Activated CD4-positive, alpha-beta T cell treated with anti-CD3 and anti-CD28 coated beads for 36 hours (primary cell): ENCODE data around the gene CHRNA9. TPM values are rescaled to one million over a fixed set of nuclear protein-coding genes. Genes with fewer than 3 reads are reported as not detected.
"Not testable (repeated sequence)": the region's sequence is repeated elsewhere in the genome, so short reads cannot be mapped to it uniquely, and the experiment has no call there.

Experiments used
- ATAC-seq: fragments of 200-7000 bp; cut with Tn5 transposase; one replicate; pipeline ENCODE4 v1.10.0; 2021; ENCODE audit warnings: mild to moderate bottlenecking, moderate library complexity
- CTCF ChIA-PET: fragments of 350-600 bp; sonication (Branson Sonifier 250); formaldehyde crosslinking; loops from one replicate; lab custom pipeline; 2021; ENCODE audit warnings: antibody characterized with exemption; lab: Charles Lee
- POLR2A ChIA-PET: fragments of 350-600 bp; sonication (Branson Sonifier 250); formaldehyde crosslinking; loops from one replicate; lab custom pipeline; 2021; ENCODE audit warnings: antibody characterized with exemption, inconsistent platforms; lab: Charles Lee
- DNase-seq: peaks from one replicate; pipeline ENCODE4 v3.0.0-alpha.2; 2020
- H3K27ac Mint-ChIP-seq: one replicate; pipeline ENCODE4 v1.8.0; 2021; ENCODE audit warnings: mixed read lengths
- H3K27me3 Mint-ChIP-seq: one replicate; pipeline ENCODE4 v1.8.0; 2021; ENCODE audit warnings: mixed read lengths
- H3K36me3 Mint-ChIP-seq: one replicate; pipeline ENCODE4 v1.8.0; 2021; ENCODE audit warnings: low read depth, mixed read lengths
- H3K4me1 Mint-ChIP-seq: one replicate; pipeline ENCODE4 v1.8.0; 2021; ENCODE audit warnings: mixed read lengths
- H3K4me3 Mint-ChIP-seq: one replicate; pipeline ENCODE4 v1.8.0; 2021; ENCODE audit warnings: mild to moderate bottlenecking, moderate library complexity, mixed read lengths
- H3K9me3 Mint-ChIP-seq: one replicate; pipeline ENCODE4 v1.8.0; 2021; ENCODE audit warnings: low read depth, mixed read lengths
- intact Hi-C, 2 experiments: fragments of 100-400 bp; cut with DNase I in 1 of 2; cut with micrococcal nuclease in 1 of 2; formaldehyde crosslinking; loops; one replicate each; pipeline versions ENCODE4 v1.14.2 to v1.15.1; 2022 to 2024; cut with DNase I, micrococcal nuclease
- total RNA-seq, 2 experiments: library from RNA; stranded (reverse); gene quantifications; one replicate each; pipeline ENCODE4 v1.2.3, GENCODE V29; 2021

The CHRNA9 gene, protein sequence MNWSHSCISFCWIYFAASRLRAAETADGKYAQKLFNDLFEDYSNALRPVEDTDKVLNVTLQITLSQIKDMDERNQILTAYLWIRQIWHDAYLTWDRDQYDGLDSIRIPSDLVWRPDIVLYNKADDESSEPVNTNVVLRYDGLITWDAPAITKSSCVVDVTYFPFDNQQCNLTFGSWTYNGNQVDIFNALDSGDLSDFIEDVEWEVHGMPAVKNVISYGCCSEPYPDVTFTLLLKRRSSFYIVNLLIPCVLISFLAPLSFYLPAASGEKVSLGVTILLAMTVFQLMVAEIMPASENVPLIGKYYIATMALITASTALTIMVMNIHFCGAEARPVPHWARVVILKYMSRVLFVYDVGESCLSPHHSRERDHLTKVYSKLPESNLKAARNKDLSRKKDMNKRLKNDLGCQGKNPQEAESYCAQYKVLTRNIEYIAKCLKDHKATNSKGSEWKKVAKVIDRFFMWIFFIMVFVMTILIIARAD
- total RNA-seq, result not detected

DNA sequence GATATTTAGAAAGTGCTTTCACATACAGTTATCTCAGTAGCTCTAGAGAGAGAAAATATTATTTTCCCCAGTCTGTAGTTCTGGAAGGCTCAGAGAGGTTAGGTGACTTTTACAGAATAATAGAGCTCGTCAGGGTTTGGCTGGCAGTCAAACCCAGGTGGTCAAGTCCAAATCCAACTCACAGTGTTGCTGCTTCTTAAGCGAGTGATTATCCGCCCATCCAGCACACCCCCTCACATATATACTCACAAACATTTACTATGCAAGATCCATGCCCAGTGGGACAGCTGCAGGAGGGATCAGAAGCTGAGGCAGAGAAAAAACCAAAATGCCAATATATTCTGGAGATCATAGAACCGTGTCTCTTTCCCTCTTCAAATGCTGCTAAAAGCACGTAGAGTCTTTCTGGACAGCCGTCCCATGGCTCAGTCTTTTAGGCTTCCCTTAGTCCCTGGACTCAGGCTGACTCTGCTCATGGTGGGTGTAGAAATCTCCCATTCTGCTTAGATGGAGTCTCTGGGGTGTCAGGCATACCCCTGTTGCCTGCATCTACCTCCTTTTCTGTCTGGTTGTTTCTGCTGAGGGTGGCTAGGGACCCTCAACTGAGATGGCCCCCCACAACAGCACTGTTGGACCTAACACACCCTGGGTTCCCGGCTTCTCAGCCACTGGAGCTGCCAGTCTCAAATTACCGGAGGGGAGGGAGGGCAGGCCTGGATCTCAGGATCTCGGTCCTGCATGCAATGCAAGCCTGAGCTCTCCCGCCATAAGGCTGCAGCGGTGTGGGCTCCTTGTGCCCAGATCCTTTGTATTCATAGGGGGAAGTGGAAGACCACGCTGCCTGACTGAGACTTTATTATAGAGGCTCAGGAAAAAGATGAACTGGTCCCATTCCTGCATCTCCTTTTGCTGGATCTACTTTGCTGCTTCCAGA lies at the start of gene CHRNA9:
CHRNA9 (plus strand) TSS at position 743 of the 934 bp plus-strand sequence; CDS start at position 878, 135 bp downstream.
- intact Hi-C loops, result no loop called here
- Mint-ChIP-seq H3K27me3 (no peaks in the 10 kb centered on the region), H3K4me3 (no peak within 1 kb of the TSS), H3K4me1 (peaks cover under 1% of the 10 kb centered on the region), H3K27ac (no peak within 1 kb of the TSS), H3K36me3 (no peaks in the 10 kb centered on the region), H3K9me3 (no peaks in the 10 kb centered on the region)
- DNase-seq (no peak), ATAC-seq (no peak)
- CTCF ChIA-PET, result interaction anchor here (0.7 to 1.3 kb wide), 3 partner anchors 9 to 508 kb away, joined by 3 to 7 read pairs (median 3); no protein-coding TSS in a partner anchor
- POLR2A ChIA-PET, result interaction anchor here (0.6 kb wide), 1 partner anchor 151 kb away, joined by 7 read pairs; no protein-coding TSS in a partner anchor

DNA sequence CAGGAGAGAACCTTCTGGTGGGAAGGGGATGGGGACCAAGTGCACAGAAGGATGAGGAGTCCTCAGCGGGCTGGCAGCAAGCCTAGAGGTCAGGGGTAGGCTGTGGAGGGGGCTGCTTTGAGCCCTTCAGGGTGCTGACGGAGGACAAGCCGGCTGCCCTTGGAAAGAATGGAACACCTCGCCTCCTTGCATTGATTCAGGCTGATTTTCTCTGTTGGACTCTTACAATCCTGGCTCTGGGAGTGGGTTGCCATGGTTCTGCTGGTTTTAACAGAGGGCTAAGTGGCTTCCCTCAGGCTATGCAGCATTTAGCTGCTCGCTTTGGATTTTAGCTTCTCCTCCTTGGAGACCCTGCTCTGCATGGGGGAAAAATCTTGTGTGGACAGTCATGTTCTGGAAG lies 49.4 kb upstream of the CHRNA9 start:
- Mint-ChIP-seq H3K4me1 (peaks cover 72% of the 10 kb centered on the region), H3K4me3 (no peak overlapping the region), H3K27me3 (no peaks in the 10 kb centered on the region), H3K9me3 (peaks cover 10% of the 10 kb centered on the region), H3K27ac (peak overlapping the region; percentile 45), H3K36me3 (peaks cover 17% of the 10 kb centered on the region)
- no peak for ATAC-seq
- DNase-seq, result no peak
- ChIA-PET POLR2A (no interaction called here), CTCF (interaction anchor here (0.8 to 1.3 kb wide), 2 partner anchors 24 to 28 kb away, joined by 3 to 4 read pairs; no protein-coding TSS in a partner anchor)
- intact Hi-C loops, result loop anchor here in 1 of 2 experiments (2.0 kb wide), 2 partner anchors 15 to 31 kb away; no protein-coding TSS in a partner anchor

DNA sequence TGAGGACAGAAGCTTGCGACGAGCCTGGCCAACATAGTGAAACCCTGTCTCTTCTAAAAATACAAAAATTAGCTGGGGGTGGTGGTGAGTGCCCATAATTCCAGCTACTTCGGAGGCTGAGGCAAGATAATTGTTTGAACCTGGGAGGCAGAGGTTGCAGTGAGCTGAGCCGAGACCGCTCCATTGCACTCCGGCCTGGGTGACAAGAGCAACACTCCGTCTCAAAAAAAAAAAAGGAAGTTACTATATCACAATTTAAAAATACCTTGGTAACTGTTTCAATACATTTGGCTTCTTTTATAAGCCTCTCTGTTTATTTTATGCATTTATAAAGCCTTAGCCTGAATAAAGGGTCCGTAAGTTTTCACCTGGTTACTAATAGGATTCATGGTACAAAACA lies 46.6 kb upstream of the CHRNA9 start:
- Mint-ChIP-seq H3K4me3 (no peak overlapping the region), H3K36me3 (peaks cover 4% of the 10 kb centered on the region), H3K27ac (peak overlapping the region; percentile 86), H3K9me3 (peaks cover 3% of the 10 kb centered on the region), H3K27me3 (no peaks in the 10 kb centered on the region), H3K4me1 (peaks cover 64% of the 10 kb centered on the region)
- ATAC-seq, result no peak
- intact Hi-C loops, result no loop called here
- DNase-seq, result no peak
- ChIA-PET CTCF (interaction anchor here (0.8 to 1.6 kb wide), 4 partner anchors 10 to 47 kb away, joined by 3 to 6 read pairs (median 4); no protein-coding TSS in a partner anchor), POLR2A (interaction anchor here (0.7 kb wide), 1 partner anchor 542 kb away, joined by 4 read pairs; no protein-coding TSS in a partner anchor)

DNA sequence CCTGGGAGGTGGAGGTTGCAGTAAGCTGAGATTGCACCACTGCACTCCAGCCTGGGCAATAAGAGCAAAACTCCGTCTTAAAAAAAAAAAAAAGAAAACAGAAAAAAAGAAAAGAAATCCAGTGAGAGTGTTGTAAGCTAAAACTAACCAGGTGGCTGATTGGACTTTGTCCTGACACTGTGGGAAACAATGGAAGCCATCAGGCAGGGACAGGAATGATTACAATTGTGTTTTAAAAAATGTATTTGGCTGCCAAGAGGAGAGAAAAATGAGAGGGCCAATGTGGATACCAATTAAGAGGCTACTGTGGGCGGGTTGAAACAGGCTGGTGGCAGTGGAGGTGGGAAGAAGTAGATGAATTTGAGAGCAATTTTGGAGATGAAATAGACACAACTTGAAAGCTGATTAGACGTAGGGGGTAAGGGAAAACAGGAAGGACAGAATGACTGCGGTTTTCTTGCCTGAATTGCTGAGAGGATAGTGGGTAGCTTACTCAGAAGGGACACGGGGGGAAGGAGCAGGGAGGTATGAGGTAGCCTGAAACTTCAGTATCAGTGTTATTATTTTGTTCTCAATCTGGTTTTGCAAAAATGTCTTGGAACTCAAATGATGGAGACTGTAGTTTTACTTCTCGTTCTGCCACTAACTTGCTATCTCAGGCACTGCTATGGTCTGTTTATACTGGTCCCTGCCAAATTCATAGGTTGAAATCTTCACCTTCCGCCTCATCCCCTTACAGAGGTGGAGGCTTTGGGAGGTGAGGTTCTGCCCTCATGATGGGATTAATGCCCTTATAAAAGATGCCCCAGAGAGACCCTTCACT lies 45.6 kb upstream of the CHRNA9 start:
- peak; percentile 63 for ATAC-seq
- H3K4me3 Mint-ChIP-seq, result peak overlapping the region; percentile 29
- no peaks in the 10 kb centered on the region for H3K36me3 Mint-ChIP-seq
- no peak for DNase-seq
- CTCF ChIA-PET, result interaction anchor here (0.8 to 2.8 kb wide), 9 partner anchors 11 to 122 kb away, joined by 3 to 10 read pairs (median 7); no protein-coding TSS in a partner anchor
- peaks cover 3% of the 10 kb centered on the region for H3K9me3 Mint-ChIP-seq
- peak overlapping the region; percentile 86 for H3K27ac Mint-ChIP-seq
- H3K4me1 Mint-ChIP-seq, result peaks cover 54% of the 10 kb centered on the region
- POLR2A ChIA-PET, result interaction anchor here (0.7 kb wide), 1 partner anchor 541 kb away, joined by 4 read pairs; no protein-coding TSS in a partner anchor
- intact Hi-C loops, result no loop called here
- no peaks in the 10 kb centered on the region for H3K27me3 Mint-ChIP-seq

DNA sequence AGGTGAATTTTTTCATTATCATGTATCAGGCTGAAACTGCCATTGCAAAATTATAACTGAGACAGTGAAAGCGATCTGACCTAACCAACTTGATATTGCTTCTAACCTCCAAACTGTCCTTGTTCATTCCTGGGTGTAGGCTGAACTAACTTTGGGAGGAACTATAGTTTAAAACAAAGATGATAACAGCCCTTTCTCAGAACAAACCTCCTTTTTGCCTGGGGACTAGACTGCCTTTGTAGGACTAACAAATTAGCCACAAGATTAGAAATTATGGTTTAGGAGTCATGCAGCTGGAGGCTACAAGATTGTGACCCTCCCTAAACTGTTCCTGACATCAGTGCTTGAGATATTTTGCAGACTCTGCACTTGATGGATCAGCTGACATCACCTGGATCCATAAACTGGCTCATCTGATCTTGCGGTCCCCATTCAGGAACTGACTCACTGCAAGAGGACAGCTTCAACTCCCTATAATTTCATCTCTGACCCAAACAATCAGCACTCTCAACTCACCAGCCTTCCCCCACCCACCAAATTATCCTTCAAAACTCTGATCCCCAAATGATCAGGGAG lies 44.4 kb upstream of the CHRNA9 start:
- H3K9me3 Mint-ChIP-seq, POLR2A ChIA-PET, H3K36me3 Mint-ChIP-seq, H3K4me3 Mint-ChIP-seq, DNase-seq, intact Hi-C loops, H3K27me3 Mint-ChIP-seq: not testable (repeated sequence)
- Mint-ChIP-seq H3K4me1 (peaks cover 48% of the 10 kb centered on the region), H3K27ac (peak overlapping the region; percentile 53)
- peak; percentile 52 for ATAC-seq
- CTCF ChIA-PET, result interaction anchor here (0.9 to 2.8 kb wide), 8 partner anchors 7 to 82 kb away, joined by 3 to 10 read pairs (median 8); no protein-coding TSS in a partner anchor

DNA sequence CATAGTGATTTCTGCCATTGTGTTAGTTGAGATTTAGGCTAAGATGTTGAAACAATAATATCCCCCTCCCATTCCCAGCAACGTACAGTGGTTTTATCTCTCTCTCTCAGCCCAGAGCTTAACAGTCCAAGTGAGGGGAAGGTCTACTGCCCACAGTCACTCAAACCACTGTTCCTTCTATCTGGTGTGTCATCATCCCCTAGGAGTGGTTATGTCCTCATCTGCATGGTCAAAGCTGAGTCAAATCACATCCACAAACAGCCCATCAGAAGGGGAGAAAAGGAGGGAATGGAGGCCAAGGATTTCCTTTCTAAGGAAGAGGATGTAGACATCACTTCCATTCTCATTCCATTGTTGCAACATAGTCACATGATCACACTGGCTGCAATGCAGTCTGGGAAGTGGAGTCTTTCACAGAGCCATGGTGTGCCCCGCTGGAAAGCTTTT lies 42.8 kb upstream of the CHRNA9 start:
- ChIA-PET CTCF (interaction anchor here (0.6 to 0.9 kb wide), 3 partner anchors 36 to 661 kb away, joined by 3 read pairs; no protein-coding TSS in a partner anchor), POLR2A (interaction anchor here (0.7 kb wide), 1 partner anchor 15 kb away, joined by 4 read pairs; no protein-coding TSS in a partner anchor)
- no peaks in the 10 kb centered on the region for H3K36me3 Mint-ChIP-seq
- no peaks in the 10 kb centered on the region for H3K27me3 Mint-ChIP-seq
- peaks cover 56% of the 10 kb centered on the region for H3K4me1 Mint-ChIP-seq
- DNase-seq, result no peak
- intact Hi-C loops, result no loop called here
- ATAC-seq, result peak; percentile 14
- H3K9me3 Mint-ChIP-seq, result peaks cover 3% of the 10 kb centered on the region
- H3K4me3 Mint-ChIP-seq, result no peak overlapping the region
- H3K27ac Mint-ChIP-seq, result peak overlapping the region; percentile 39

DNA sequence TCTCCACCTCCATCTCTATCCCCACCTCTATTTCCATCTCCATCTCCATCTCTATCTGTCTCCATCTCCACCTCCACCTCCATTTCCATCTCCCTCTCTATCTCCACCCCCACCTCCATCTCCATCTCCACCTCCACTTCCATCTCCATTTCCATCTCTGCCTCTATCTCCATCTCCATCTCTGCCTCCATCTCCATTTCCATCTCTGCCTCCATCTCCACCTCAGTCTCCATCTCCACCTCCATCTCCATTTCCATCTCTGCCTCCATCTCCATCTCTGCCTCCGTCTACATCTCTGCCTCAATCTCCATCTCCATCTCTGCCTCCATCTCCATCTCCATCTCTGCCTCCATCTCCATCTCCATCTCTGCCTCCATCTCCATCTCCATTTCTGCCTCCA lies 40.8 kb upstream of the CHRNA9 start:
- intact Hi-C loops, result no loop called here
- ChIA-PET POLR2A (no interaction called here), CTCF (no interaction called here)
- ATAC-seq (no peak), DNase-seq (no peak)
- Mint-ChIP-seq H3K36me3 (no peaks in the 10 kb centered on the region), H3K27ac (no peak overlapping the region), H3K9me3 (peaks cover 3% of the 10 kb centered on the region), H3K4me1 (peaks cover 56% of the 10 kb centered on the region), H3K4me3 (no peak overlapping the region), H3K27me3 (no peaks in the 10 kb centered on the region)

DNA sequence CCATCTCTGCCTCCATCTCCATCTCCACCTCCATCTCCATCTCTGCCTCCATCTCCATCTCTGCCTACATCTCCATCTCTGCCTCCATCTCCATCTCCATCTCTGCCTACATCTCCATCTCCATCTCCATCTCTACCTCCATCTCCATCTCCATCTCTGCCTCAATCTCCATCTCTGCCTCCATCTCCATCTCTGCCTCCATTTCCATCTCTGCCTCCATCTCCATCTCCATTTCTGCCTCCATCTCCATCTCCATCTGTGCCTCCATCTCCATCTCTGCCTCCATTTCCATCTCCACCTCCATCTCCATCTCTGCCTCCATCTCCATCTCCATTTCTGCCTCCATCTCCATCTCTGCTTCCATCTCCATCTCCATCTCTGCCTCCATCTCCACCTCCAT lies 40.1 kb upstream of the CHRNA9 start:
- H3K27ac Mint-ChIP-seq, POLR2A ChIA-PET: not testable (repeated sequence)

DNA sequence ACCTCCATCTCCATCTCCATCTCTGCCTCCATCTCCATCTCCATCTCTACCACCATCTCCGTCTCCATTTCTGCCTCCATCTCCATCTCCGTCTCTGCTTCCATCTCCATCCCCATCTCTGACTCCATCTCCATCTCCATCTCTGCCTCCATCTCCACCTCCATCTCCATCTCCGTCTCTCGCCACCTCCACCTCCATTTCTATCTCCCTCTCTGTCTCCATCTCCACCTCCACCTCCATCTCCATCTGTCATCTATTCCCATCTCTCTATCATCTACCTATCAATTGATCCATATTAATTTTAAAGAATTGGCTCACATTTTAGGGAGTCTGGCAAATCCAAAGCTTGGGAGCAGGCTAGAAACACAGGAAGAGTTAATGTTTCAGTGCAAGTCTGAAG lies 39.6 kb upstream of the CHRNA9 start:
- Mint-ChIP-seq H3K36me3 (no peaks in the 10 kb centered on the region), H3K4me1 (peaks cover 56% of the 10 kb centered on the region), H3K27ac (no peak overlapping the region)

More for the DNA sequence above, 40.1 kb upstream of the CHRNA9 start:
- peaks cover 56% of the 10 kb centered on the region for H3K4me1 Mint-ChIP-seq
- H3K4me3 Mint-ChIP-seq, H3K9me3 Mint-ChIP-seq, intact Hi-C loops, H3K36me3 Mint-ChIP-seq, CTCF ChIA-PET, ATAC-seq, DNase-seq, H3K27me3 Mint-ChIP-seq: not testable (repeated sequence)

DNA sequence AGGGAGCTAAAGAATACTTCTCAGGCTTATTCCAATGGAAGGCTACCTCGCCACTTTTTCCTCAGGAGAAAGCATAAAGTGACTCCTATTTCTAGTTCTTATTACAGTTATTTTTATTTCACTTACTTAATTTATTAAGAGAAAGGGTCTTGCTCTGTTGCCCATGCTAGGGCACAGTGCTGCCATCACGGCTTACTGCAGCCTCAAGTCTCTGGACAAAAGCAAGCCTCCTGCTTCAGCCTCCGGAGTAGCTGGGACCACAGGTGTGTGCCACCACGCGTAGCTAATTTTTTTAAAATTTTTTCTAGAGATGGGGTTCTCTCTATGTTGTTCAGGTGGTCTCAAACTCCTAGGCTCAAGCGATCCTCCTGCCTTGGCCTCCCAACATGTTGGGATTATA lies 36.0 kb upstream of the CHRNA9 start:
- H3K27ac Mint-ChIP-seq, result no peak overlapping the region
- intact Hi-C loops, result no loop called here

More for the DNA sequence above, 39.6 kb upstream of the CHRNA9 start:
- POLR2A ChIA-PET, result no interaction called here
- Mint-ChIP-seq H3K4me3 (no peak overlapping the region), H3K9me3 (peaks cover 3% of the 10 kb centered on the region), H3K27me3 (no peaks in the 10 kb centered on the region)
- CTCF ChIA-PET, result interaction anchor here (0.7 kb wide), 1 partner anchor 136 kb away, joined by 3 read pairs; no protein-coding TSS in a partner anchor
- ATAC-seq (no peak), DNase-seq (no peak)
- intact Hi-C loops, result no loop called here

More for the DNA sequence above, 36.0 kb upstream of the CHRNA9 start:
- Mint-ChIP-seq H3K4me3 (no peak overlapping the region), H3K36me3 (no peaks in the 10 kb centered on the region), H3K4me1 (peaks cover 65% of the 10 kb centered on the region), H3K9me3 (peaks cover 2% of the 10 kb centered on the region), H3K27me3 (no peaks in the 10 kb centered on the region)
- CTCF ChIA-PET, result interaction anchor here (0.6 to 1.2 kb wide), 4 partner anchors 9 to 28 kb away, joined by 3 to 6 read pairs (median 4); no protein-coding TSS in a partner anchor
- POLR2A ChIA-PET, result interaction anchor here (0.7 kb wide), 1 partner anchor 176 kb away, joined by 3 read pairs; no protein-coding TSS in a partner anchor
- ATAC-seq, result no peak
- no peak for DNase-seq
